H1 (cell line): ENCODE results near the gene RUSC2. TPM values are rescaled to one million over a fixed set of nuclear protein-coding genes. Genes with fewer than 3 reads are reported as not detected.

Source experiments
- CTCF ChIA-PET: fragments of 300-600 bp; sonication (Branson Sonifier 250); formaldehyde crosslinking; loops from one replicate; lab custom pipeline; 2021; ENCODE audit not compliant: partially characterized antibody; lab: Charles Lee
- POLR2A ChIA-PET: fragments of 300-600 bp; sonication (Branson Sonifier 250); formaldehyde crosslinking; loops from one replicate; lab custom pipeline; 2021; ENCODE audit warnings: inconsistent platforms; ENCODE audit not compliant: partially characterized antibody; lab: Charles Lee
- DNase-seq, 2 experiments: peaks; one replicate each; pipeline versions ENCODE4 v3.0.0 to v3.0.0-alpha.2; 2010 to 2022; ENCODE audit warnings: low spot score in 2 of 2, low read depth in 1 of 2, mixed read lengths in 1 of 2
- FAIRE-seq: peaks from 2 replicates; lab custom pipeline; 2011; peaks lifted over from hg19 to GRCh38; lab: Jason Lieb, UNC
- H2AFZ ChIP-seq: 2 replicates; pipeline ENCODE4 v1.8.1; 2012; ENCODE audit warnings: low read length, inconsistent platforms
- H2AK5ac ChIP-seq: 2 replicates; pipeline ENCODE4 v1.6.1; 2013; ENCODE audit warnings: low read depth, low read length
- H2BK120ac ChIP-seq: replicated peaks from 2 replicates; pipeline ENCODE3; 2013; ENCODE audit warnings: low read depth, low read length, inconsistent platforms
- H2BK12ac ChIP-seq: 2 replicates; pipeline ENCODE4 v1.6.1; 2013; ENCODE audit warnings: low read depth, low read length
- H2BK15ac ChIP-seq: 2 replicates; pipeline ENCODE4 v1.6.1; 2013; ENCODE audit warnings: low read length
- H2BK20ac ChIP-seq: 2 replicates; pipeline ENCODE4 v1.6.1; 2013; ENCODE audit warnings: low read length
- H2BK5ac ChIP-seq: 2 replicates; pipeline ENCODE4 v1.6.1; 2013; ENCODE audit warnings: low read depth, low read length
- H3K14ac ChIP-seq: 2 replicates; pipeline ENCODE4 v1.6.1; 2013; ENCODE audit warnings: inconsistent platforms; ENCODE audit not compliant: insufficient read length
- H3K18ac ChIP-seq: 2 replicates; pipeline ENCODE4 v1.6.1; 2013; ENCODE audit warnings: low read length; ENCODE audit errors: extremely low read depth
- H3K23ac ChIP-seq: 2 replicates; pipeline ENCODE4 v1.6.1; 2013; ENCODE audit warnings: inconsistent platforms; ENCODE audit not compliant: insufficient read length
- H3K23me2 ChIP-seq: 2 replicates; pipeline ENCODE4 v1.6.1; 2013; ENCODE audit warnings: low read depth, low read length
- H3K27ac ChIP-seq: 2 replicates; pipeline ENCODE4 v1.6.1; 2011; ENCODE audit warnings: low read depth, low read length, inconsistent platforms
- H3K27me3 ChIP-seq, 4 experiments: replicated peaks in 1 of 4; 1 replicate in 1 of 4; 2 replicates in 3 of 4; pipeline versions ENCODE4 v1.6.1 to v1.8.1; 2011 to 2013; ENCODE audit warnings: low read length in 3 of 4, mild to moderate bottlenecking in 3 of 4, inconsistent platforms in 2 of 4, mixed read lengths in 2 of 4, moderate library complexity in 1 of 4; ENCODE audit not compliant: control insufficient read depth in 3 of 4, insufficient read depth in 3 of 4; ENCODE audit errors: extremely low read depth in 1 of 4
- H3K36me3 ChIP-seq, 4 experiments: 2 replicates each; pipeline versions ENCODE4 v1.6.1 to v1.8.1; 2011 to 2013; ENCODE audit warnings: mild to moderate bottlenecking in 4 of 4, low read length in 3 of 4, moderate library complexity in 2 of 4, control low read depth in 1 of 4, inconsistent platforms in 1 of 4; ENCODE audit not compliant: insufficient read depth in 4 of 4, control insufficient read depth in 2 of 4
- H3K4ac ChIP-seq: replicated peaks from 2 replicates; pipeline ENCODE3; 2013; ENCODE audit warnings: low read length, low read depth, mixed read lengths, inconsistent platforms; ENCODE audit not compliant: insufficient read length
- H3K4me1 ChIP-seq, 4 experiments: replicated peaks in 1 of 4; 1 replicate in 1 of 4; 2 replicates in 3 of 4; pipeline versions ENCODE4 v1.6.1 to v1.8.1; 2011 to 2013; ENCODE audit warnings: low read length in 3 of 4, inconsistent platforms in 2 of 4, mixed read lengths in 1 of 4; ENCODE audit not compliant: insufficient read depth in 4 of 4, control insufficient read depth in 3 of 4
- H3K4me2 ChIP-seq, 2 experiments: 2 replicates each; pipeline versions ENCODE4 v1.6.1 to v1.8.1; 2011 to 2013; ENCODE audit warnings: low read depth in 2 of 2, low read length in 2 of 2, control low read depth in 1 of 2, inconsistent platforms in 1 of 2, mild to moderate bottlenecking in 1 of 2; ENCODE audit not compliant: insufficient read depth in 1 of 2
- H3K4me3 ChIP-seq, 4 experiments: fragments of 200-600, 300-600 bp in 1 of 4; sonication (generic), shearing (Covaris generic), sonication (Bioruptor Twin) in 1 of 4; 2 replicates each; pipeline versions ENCODE4 v1.5.1 to v1.8.1; 2011 to 2016; ENCODE audit warnings: low read length in 4 of 4, low read depth in 3 of 4, control low read depth in 2 of 4, inconsistent platforms in 2 of 4, mild to moderate bottlenecking in 2 of 4, mixed read lengths in 1 of 4, moderate library complexity in 1 of 4; ENCODE audit not compliant: insufficient read depth in 2 of 4; ENCODE audit errors: extremely low read depth in 1 of 4
- H3K56ac ChIP-seq: replicated peaks from 2 replicates; pipeline ENCODE3; 2013; ENCODE audit warnings: low read depth, mild to moderate bottlenecking, mixed read lengths, low read length, inconsistent platforms; ENCODE audit not compliant: insufficient read length
- H3K79me1 ChIP-seq: 2 replicates; pipeline ENCODE4 v1.6.1; 2013; ENCODE audit warnings: low read depth, low read length, control low read depth
- H3K79me2 ChIP-seq, 2 experiments: 2 replicates each; pipeline versions ENCODE4 v1.6.1 to v1.8.1; 2012 to 2013; ENCODE audit warnings: low read length in 2 of 2, mild to moderate bottlenecking in 2 of 2, inconsistent platforms in 1 of 2; ENCODE audit not compliant: insufficient read depth in 2 of 2, control insufficient read depth in 1 of 2
- H3K9ac ChIP-seq, 4 experiments: replicated peaks in 1 of 4; 1 replicate in 1 of 4; 2 replicates in 3 of 4; pipeline versions ENCODE4 v1.6.1 to v1.8.1; 2011 to 2013; ENCODE audit warnings: low read depth in 3 of 4, low read length in 3 of 4, control low read depth in 2 of 4, mild to moderate bottlenecking in 2 of 4, moderate library complexity in 2 of 4, inconsistent platforms in 1 of 4; ENCODE audit errors: extremely low read depth in 1 of 4
- H3K9me3 ChIP-seq, 2 experiments: 2 replicates each; pipeline versions ENCODE4 v1.6.1 to v1.8.1; 2012 to 2013; ENCODE audit warnings: mild to moderate bottlenecking in 2 of 2, moderate library complexity in 2 of 2, control low read depth in 1 of 2, inconsistent platforms in 1 of 2, low read depth in 1 of 2, low read length in 1 of 2, mixed read lengths in 1 of 2; ENCODE audit not compliant: insufficient read depth in 2 of 2
- H4K20me1 ChIP-seq, 2 experiments: replicated peaks in 1 of 2; 2 replicates each; pipeline versions ENCODE3 to v1.8.1; 2011 to 2013; ENCODE audit warnings: inconsistent platforms in 2 of 2, low read length in 2 of 2, mild to moderate bottlenecking in 1 of 2; ENCODE audit not compliant: insufficient read depth in 2 of 2, control insufficient read depth in 1 of 2
- H4K5ac ChIP-seq: 2 replicates; pipeline ENCODE4 v1.6.1; 2013; ENCODE audit warnings: low read length, low read depth, mixed read lengths, inconsistent platforms; ENCODE audit not compliant: insufficient read length
- H4K8ac ChIP-seq: 2 replicates; pipeline ENCODE4 v1.8.0; 2013; ENCODE audit warnings: mild to moderate bottlenecking, moderate library complexity, low read length, inconsistent platforms; ENCODE audit not compliant: insufficient read depth; ENCODE audit errors: extremely low read depth
- H4K91ac ChIP-seq: replicated peaks from 2 replicates; pipeline ENCODE3; 2013; ENCODE audit warnings: low read length, mixed read lengths, inconsistent platforms; ENCODE audit not compliant: insufficient read length
- ATF2 ChIP-seq: IDR thresholded peaks from 2 replicates; pipeline ENCODE4 v1.6.1; 2012; ENCODE audit warnings: low read length, inconsistent platforms
- CHD1 ChIP-seq: IDR thresholded peaks from 2 replicates; pipeline ENCODE4 v1.6.1; 2012; ENCODE audit warnings: low read depth, low read length, improper control_type of control experiment
- EP300 ChIP-seq, 2 experiments: IDR thresholded peaks; 1 replicate in 1 of 2; 2 replicates in 1 of 2; pipeline ENCODE4 v1.6.1; 2011 to 2012; ENCODE audit warnings: low read depth in 2 of 2, low read length in 2 of 2, mild to moderate bottlenecking in 2 of 2, borderline replicate concordance in 1 of 2, inconsistent platforms in 1 of 2, moderate library complexity in 1 of 2
- EZH2 ChIP-seq: fragments of 200-600 bp; sonication (generic); IDR thresholded peaks from 2 replicates; pipeline ENCODE4 v1.7.1; 2012; ENCODE audit warnings: low read depth, mild to moderate bottlenecking, moderate library complexity, low read length, inconsistent platforms; ENCODE audit not compliant: severe bottlenecking
- JUN ChIP-seq: IDR thresholded peaks from 2 replicates; pipeline ENCODE4 v1.6.1; 2011; ENCODE audit warnings: low read depth, mild to moderate bottlenecking, improper control_type of control experiment, low read length
- SAP30 ChIP-seq: fragments of 300-600 bp; sonication (generic); IDR thresholded peaks from 2 replicates; pipeline ENCODE4 v1.7.1; 2012; ENCODE audit warnings: low read length, moderate library complexity, mild to moderate bottlenecking, inconsistent platforms; ENCODE audit not compliant: insufficient read depth, insufficient replicate concordance
- SP2 ChIP-seq: IDR thresholded peaks from 2 replicates; pipeline ENCODE4 v1.6.1; 2012; ENCODE audit warnings: mild to moderate bottlenecking, low read length, inconsistent platforms
- TAF7 ChIP-seq: optimal IDR thresholded peaks from 2 replicates; pipeline ENCODE3; 2011; ENCODE audit warnings: low read depth, mild to moderate bottlenecking, inconsistent platforms, low read length, moderate library complexity, borderline replicate concordance
- WGBS, 2 experiments: shearing (Covaris generic) in 1 of 2; methylation state at CpG; one replicate each; pipeline versions ENCODE4 v1.1.6 to v1.1.7; 2013 to 2015; ENCODE audit warnings: low lambda C conversion rate in 2 of 2, mixed read lengths in 2 of 2, inconsistent platforms in 1 of 2, low coverage in 1 of 2, missing lambda C conversion rate in 1 of 2; ENCODE audit not compliant: insufficient replicate concordance in 2 of 2, insufficient coverage in 1 of 2, insufficient read length in 1 of 2; ENCODE audit errors: extremely low coverage in 1 of 2, missing lambda C conversion rate in 1 of 2; 5-methylcytosine and 5-hydroxymethylcytosine counted together
- polyA plus RNA-seq, 7 experiments: library from polyadenylated mRNA; depleted of rRNA in 3 of 7; stranded (reverse) in 5 of 7; unstranded in 2 of 7; fragments of >200 nt in 5 of 7; fragments of 200-250 nt in 2 of 7; gene quantifications; 1 replicate in 5 of 7; 2 replicates in 1 of 7; 4 replicates in 1 of 7; pipeline versions ENCODE4 v1.2.1 to v1.2.3, GENCODE V29; 2011 to 2013; ENCODE audit warnings: missing spikeins in 2 of 7, mixed read lengths in 2 of 7
- total RNA-seq: library from RNA; stranded (reverse); fragmentation: NEBNext Ultra II Directional; extraction: Animal tissue kit (Norgen Biotek cat#: 25700); gene quantifications from 2 replicates; pipeline ENCODE4 v1.2.1, GENCODE V29; 2021
- TF ChIP-seq, protein P1 (sequence below), 3 experiments: IDR thresholded peaks; 1 replicate in 2 of 3; 2 replicates in 1 of 3; pipeline versions ENCODE4 v1.5.1 to v1.6.1; 2011; ENCODE audit warnings: low read length in 3 of 3, mild to moderate bottlenecking in 3 of 3, inconsistent platforms in 2 of 3, low read depth in 1 of 3, moderate library complexity in 1 of 3; ENCODE audit not compliant: insufficient read depth in 1 of 3; ENCODE audit errors: control extremely low read depth in 1 of 3

The RUSC2 gene
- total and polyA plus RNA-seq, 2 of the 8 experiments (the other 6 are each of a cell fraction or from before 2014, with no cell fraction given): 4.2 to 7.9 TPM

- no peak overlapping the region for H3K18ac ChIP-seq
- H2BK20ac ChIP-seq: no peak overlapping the region
- no peaks in the 10 kb centered on the region for H3K9me3 ChIP-seq
- H2BK15ac ChIP-seq: no peak overlapping the region
- H4K20me1 ChIP-seq: no peaks in the 10 kb centered on the region
- no peak overlapping the region for H3K4me2 ChIP-seq
- H3K23me2 ChIP-seq: no peaks in the 10 kb centered on the region
- H3K79me2 ChIP-seq: no peaks in the 10 kb centered on the region
- H3K27me3 ChIP-seq: no peaks in the 10 kb centered on the region
- 0 out of 2 replicates have a peak overlapping the region, but pooled peaks have one; percentile 27 for H2BK12ac ChIP-seq
- H4K5ac ChIP-seq: no peak overlapping the region
- H3K23ac ChIP-seq: no peak overlapping the region
- no peak overlapping the region for H2BK5ac ChIP-seq
- CTCF ChIA-PET: interaction anchor here (0.9 to 9.7 kb wide), 12 partner anchors 10 to 105 kb away, joined by 3 to 114 read pairs (median 8); partner anchors contain the start of gene RUSC2
- DNase-seq (no peak), FAIRE-seq (no peak)
- no peak overlapping the region for H2BK120ac ChIP-seq
- POLR2A ChIA-PET: interaction anchor here (0.9 to 2.4 kb wide), 4 partner anchors 10 to 42 kb away, joined by 3 to 10 read pairs (median 3); no protein-coding TSS in a partner anchor
- no peak overlapping the region for H3K14ac ChIP-seq
- H3K27ac ChIP-seq: no peak overlapping the region
- peaks cover 0 to 26% (median 8%) of the 10 kb centered on the region in 4 experiments; a peak in 6 of 7 replicates for H3K4me1 ChIP-seq
- H2AK5ac ChIP-seq: 0 out of 2 replicates have a peak overlapping the region, but pooled peaks have one; percentile 17
- no peak overlapping the region for H2AFZ ChIP-seq
- WGBS, 2 experiments: 69% methylated on average over 1 of the region's 1 CpG; no CpG with 5 or more reads in 1 of the 2 experiments
- H3K36me3 ChIP-seq: no peaks in the 10 kb centered on the region
- no peak overlapping the region for H3K9ac ChIP-seq
- H3K79me1 ChIP-seq: no peaks in the 10 kb centered on the region
- H3K4ac ChIP-seq: no peak overlapping the region
- no peak overlapping the region for H4K8ac ChIP-seq
- no peak overlapping the region for H3K4me3 ChIP-seq
- H3K56ac ChIP-seq: no peak overlapping the region
- H4K91ac ChIP-seq: no peak overlapping the region
- TF ChIP-seq SAP30 (no peak), JUN (no peak), EP300 (IDR thresholded peaks at IDR 0.05; ENCODE audit: borderline replicate concordance in 1 of 2, low read depth in 2 of 2, low read length in 2 of 2) (no peak), EZH2 (no peak), CHD1 (no peak), SP2 (no peak), ATF2 (no peak), TAF7 (no peak)
- TF ChIP-seq, protein P1, sequence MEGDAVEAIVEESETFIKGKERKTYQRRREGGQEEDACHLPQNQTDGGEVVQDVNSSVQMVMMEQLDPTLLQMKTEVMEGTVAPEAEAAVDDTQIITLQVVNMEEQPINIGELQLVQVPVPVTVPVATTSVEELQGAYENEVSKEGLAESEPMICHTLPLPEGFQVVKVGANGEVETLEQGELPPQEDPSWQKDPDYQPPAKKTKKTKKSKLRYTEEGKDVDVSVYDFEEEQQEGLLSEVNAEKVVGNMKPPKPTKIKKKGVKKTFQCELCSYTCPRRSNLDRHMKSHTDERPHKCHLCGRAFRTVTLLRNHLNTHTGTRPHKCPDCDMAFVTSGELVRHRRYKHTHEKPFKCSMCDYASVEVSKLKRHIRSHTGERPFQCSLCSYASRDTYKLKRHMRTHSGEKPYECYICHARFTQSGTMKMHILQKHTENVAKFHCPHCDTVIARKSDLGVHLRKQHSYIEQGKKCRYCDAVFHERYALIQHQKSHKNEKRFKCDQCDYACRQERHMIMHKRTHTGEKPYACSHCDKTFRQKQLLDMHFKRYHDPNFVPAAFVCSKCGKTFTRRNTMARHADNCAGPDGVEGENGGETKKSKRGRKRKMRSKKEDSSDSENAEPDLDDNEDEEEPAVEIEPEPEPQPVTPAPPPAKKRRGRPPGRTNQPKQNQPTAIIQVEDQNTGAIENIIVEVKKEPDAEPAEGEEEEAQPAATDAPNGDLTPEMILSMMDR (IDR thresholded peaks at IDR 0.05; ENCODE audit: control extremely low read depth in 1 of 3, insufficient read depth in 1 of 3, low read depth in 1 of 3, low read length in 3 of 3): no peak
These were observed 30.4 kb downstream of the RUSC2 start for GRCh38 chr9:35520364-35520710.
